ENCODE results near the gene SYNGAP1. TPM values are rescaled to one million over a fixed set of nuclear protein-coding genes. Genes with fewer than 3 reads are reported as not detected.
A peak's percentile ranks its signal among the peaks of the same experiment; 100 is the strongest.

The SYNGAP1 gene
- total and polyA plus RNA-seq, 9 of the 15 experiments (the other 6 are each of a cell fraction or from before 2014, with no cell fraction given), result 0.01 to 22.8 (median 3.2) TPM

DNA sequence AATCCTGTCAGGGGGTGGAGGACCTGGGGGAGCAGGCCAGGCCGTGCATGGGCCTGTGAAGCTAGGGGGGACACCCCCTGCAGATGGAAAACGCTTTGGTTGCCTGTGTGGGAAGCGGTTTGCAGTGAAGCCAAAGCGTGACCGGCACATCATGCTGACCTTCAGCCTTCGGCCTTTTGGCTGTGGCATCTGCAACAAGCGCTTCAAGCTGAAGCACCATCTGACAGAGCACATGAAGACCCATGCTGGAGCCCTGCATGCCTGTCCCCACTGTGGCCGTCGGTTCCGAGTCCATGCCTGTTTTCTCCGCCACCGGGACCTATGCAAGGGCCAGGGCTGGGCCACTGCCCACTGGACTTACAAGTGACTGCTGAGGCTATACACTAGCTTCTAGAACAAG lies 36.3 kb downstream of the SYNGAP1 start (continued):
- TF ChIP-seq, protein P1, sequence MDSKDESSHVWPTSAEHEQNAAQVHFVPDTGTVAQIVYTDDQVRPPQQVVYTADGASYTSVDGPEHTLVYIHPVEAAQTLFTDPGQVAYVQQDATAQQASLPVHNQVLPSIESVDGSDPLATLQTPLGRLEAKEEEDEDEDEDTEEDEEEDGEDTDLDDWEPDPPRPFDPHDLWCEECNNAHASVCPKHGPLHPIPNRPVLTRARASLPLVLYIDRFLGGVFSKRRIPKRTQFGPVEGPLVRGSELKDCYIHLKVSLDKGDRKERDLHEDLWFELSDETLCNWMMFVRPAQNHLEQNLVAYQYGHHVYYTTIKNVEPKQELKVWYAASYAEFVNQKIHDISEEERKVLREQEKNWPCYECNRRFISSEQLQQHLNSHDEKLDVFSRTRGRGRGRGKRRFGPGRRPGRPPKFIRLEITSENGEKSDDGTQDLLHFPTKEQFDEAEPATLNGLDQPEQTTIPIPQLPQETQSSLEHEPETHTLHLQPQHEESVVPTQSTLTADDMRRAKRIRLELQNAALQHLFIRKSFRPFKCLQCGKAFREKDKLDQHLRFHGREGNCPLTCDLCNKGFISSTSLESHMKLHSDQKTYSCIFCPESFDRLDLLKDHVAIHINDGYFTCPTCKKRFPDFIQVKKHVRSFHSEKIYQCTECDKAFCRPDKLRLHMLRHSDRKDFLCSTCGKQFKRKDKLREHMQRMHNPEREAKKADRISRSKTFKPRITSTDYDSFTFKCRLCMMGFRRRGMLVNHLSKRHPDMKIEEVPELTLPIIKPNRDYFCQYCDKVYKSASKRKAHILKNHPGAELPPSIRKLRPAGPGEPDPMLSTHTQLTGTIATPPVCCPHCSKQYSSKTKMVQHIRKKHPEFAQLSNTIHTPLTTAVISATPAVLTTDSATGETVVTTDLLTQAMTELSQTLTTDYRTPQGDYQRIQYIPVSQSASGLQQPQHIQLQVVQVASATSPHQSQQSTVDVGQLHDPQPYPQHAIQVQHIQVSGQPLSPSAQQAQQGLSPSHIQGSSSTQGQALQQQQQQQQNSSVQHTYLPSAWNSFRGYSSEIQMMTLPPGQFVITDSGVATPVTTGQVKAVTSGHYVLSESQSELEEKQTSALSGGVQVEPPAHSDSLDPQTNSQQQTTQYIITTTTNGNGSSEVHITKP (IDR thresholded peaks at IDR 0.05; ENCODE audit: partially characterized antibody), result peak; percentile 31
- TF ChIP-seq TEAD1 (CRISPR knock-in tag; IDR thresholded peaks at IDR 0.05), result no peak
- 0 out of 2 replicates have a peak, but pooled peaks have one; percentile 8 for TF ChIP-seq POLR2AphosphoS5 (IDR thresholded peaks at IDR 0.05; ENCODE audit: control insufficient read depth, insufficient read depth, low read depth, low read length)
- peak; percentile 26; the same call in 1 of the 2 replicates for TF ChIP-seq RBFOX2 (IDR thresholded peaks at IDR 0.05; ENCODE audit: low read depth, low read length)
- peak; percentile 13 for TF ChIP-seq KDM5B (IDR thresholded peaks at IDR 0.05; ENCODE audit: insufficient replicate concordance, low read depth, low read length)
- TF ChIP-seq ZNF766 (CRISPR knock-in tag; conservative IDR thresholded peaks at IDR 0.05), result no peak
- TF ChIP-seq, protein P2, sequence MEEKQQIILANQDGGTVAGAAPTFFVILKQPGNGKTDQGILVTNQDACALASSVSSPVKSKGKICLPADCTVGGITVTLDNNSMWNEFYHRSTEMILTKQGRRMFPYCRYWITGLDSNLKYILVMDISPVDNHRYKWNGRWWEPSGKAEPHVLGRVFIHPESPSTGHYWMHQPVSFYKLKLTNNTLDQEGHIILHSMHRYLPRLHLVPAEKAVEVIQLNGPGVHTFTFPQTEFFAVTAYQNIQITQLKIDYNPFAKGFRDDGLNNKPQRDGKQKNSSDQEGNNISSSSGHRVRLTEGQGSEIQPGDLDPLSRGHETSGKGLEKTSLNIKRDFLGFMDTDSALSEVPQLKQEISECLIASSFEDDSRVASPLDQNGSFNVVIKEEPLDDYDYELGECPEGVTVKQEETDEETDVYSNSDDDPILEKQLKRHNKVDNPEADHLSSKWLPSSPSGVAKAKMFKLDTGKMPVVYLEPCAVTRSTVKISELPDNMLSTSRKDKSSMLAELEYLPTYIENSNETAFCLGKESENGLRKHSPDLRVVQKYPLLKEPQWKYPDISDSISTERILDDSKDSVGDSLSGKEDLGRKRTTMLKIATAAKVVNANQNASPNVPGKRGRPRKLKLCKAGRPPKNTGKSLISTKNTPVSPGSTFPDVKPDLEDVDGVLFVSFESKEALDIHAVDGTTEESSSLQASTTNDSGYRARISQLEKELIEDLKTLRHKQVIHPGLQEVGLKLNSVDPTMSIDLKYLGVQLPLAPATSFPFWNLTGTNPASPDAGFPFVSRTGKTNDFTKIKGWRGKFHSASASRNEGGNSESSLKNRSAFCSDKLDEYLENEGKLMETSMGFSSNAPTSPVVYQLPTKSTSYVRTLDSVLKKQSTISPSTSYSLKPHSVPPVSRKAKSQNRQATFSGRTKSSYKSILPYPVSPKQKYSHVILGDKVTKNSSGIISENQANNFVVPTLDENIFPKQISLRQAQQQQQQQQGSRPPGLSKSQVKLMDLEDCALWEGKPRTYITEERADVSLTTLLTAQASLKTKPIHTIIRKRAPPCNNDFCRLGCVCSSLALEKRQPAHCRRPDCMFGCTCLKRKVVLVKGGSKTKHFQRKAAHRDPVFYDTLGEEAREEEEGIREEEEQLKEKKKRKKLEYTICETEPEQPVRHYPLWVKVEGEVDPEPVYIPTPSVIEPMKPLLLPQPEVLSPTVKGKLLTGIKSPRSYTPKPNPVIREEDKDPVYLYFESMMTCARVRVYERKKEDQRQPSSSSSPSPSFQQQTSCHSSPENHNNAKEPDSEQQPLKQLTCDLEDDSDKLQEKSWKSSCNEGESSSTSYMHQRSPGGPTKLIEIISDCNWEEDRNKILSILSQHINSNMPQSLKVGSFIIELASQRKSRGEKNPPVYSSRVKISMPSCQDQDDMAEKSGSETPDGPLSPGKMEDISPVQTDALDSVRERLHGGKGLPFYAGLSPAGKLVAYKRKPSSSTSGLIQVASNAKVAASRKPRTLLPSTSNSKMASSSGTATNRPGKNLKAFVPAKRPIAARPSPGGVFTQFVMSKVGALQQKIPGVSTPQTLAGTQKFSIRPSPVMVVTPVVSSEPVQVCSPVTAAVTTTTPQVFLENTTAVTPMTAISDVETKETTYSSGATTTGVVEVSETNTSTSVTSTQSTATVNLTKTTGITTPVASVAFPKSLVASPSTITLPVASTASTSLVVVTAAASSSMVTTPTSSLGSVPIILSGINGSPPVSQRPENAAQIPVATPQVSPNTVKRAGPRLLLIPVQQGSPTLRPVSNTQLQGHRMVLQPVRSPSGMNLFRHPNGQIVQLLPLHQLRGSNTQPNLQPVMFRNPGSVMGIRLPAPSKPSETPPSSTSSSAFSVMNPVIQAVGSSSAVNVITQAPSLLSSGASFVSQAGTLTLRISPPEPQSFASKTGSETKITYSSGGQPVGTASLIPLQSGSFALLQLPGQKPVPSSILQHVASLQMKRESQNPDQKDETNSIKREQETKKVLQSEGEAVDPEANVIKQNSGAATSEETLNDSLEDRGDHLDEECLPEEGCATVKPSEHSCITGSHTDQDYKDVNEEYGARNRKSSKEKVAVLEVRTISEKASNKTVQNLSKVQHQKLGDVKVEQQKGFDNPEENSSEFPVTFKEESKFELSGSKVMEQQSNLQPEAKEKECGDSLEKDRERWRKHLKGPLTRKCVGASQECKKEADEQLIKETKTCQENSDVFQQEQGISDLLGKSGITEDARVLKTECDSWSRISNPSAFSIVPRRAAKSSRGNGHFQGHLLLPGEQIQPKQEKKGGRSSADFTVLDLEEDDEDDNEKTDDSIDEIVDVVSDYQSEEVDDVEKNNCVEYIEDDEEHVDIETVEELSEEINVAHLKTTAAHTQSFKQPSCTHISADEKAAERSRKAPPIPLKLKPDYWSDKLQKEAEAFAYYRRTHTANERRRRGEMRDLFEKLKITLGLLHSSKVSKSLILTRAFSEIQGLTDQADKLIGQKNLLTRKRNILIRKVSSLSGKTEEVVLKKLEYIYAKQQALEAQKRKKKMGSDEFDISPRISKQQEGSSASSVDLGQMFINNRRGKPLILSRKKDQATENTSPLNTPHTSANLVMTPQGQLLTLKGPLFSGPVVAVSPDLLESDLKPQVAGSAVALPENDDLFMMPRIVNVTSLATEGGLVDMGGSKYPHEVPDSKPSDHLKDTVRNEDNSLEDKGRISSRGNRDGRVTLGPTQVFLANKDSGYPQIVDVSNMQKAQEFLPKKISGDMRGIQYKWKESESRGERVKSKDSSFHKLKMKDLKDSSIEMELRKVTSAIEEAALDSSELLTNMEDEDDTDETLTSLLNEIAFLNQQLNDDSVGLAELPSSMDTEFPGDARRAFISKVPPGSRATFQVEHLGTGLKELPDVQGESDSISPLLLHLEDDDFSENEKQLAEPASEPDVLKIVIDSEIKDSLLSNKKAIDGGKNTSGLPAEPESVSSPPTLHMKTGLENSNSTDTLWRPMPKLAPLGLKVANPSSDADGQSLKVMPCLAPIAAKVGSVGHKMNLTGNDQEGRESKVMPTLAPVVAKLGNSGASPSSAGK (IDR thresholded peaks at IDR 0.05), result no peak
